ENCODE data around the gene CORO2B.

Gene CORO2B

GRCh38 chr15:68687136-68687735, 108.4 kb downstream of the CORO2B start:
- no peak for DNase-seq (ENCODE audit: extremely low spot score)
- ChIA-PET CTCF (interaction anchor here (2.0 kb wide), 1 partner anchor 11 kb away, joined by 7 read pairs; no protein-coding TSS in a partner anchor), POLR2A (no interaction called here)
- TF ChIP-seq CTCF (IDR thresholded peaks at IDR 0.05; ENCODE audit: control extremely low read depth, extremely low read depth, low read depth, missing control alignments) = no peak

- ChIA-PET CTCF (interaction anchor here (0.8 to 3.6 kb wide), 3 partner anchors 15 to 132 kb away, joined by 3 to 16 read pairs (median 4); no protein-coding TSS in a partner anchor), POLR2A (no interaction called here)
- TF ChIP-seq CTCF (IDR thresholded peaks at IDR 0.05; ENCODE audit: control extremely low read depth, extremely low read depth, low read depth, missing control alignments) = no peak
- DNase-seq (ENCODE audit: extremely low spot score) = no peak
Observed at GRCh38 chr15:68691705-68692104, 112.9 kb downstream of the CORO2B start.

GRCh38 chr15:68693071-68693470, 114.3 kb downstream of the CORO2B start:
- POLR2A ChIA-PET = no interaction called here
- TF ChIP-seq CTCF (IDR thresholded peaks at IDR 0.05; ENCODE audit: control extremely low read depth, extremely low read depth, low read depth, missing control alignments) = no peak
- DNase-seq (ENCODE audit: extremely low spot score) = no peak
- CTCF ChIA-PET = no interaction called here

- no peak for TF ChIP-seq CTCF (IDR thresholded peaks at IDR 0.05; ENCODE audit: control extremely low read depth, extremely low read depth, low read depth, missing control alignments)
- DNase-seq (ENCODE audit: extremely low spot score) = no peak
- POLR2A ChIA-PET = no interaction called here
- CTCF ChIA-PET = interaction anchor here (1.1 to 1.6 kb wide), 3 partner anchors 8 to 16 kb away, joined by 3 to 5 read pairs (median 3); no protein-coding TSS in a partner anchor
Observed at GRCh38 chr15:68694111-68694510, 115.3 kb downstream of the CORO2B start.

- ChIA-PET POLR2A (no interaction called here), CTCF (interaction anchor here (1.1 to 1.6 kb wide), 3 partner anchors 9 to 16 kb away, joined by 3 to 5 read pairs (median 3); no protein-coding TSS in a partner anchor)
- TF ChIP-seq CTCF (IDR thresholded peaks at IDR 0.05; ENCODE audit: control extremely low read depth, extremely low read depth, low read depth, missing control alignments) = no peak
- DNase-seq (ENCODE audit: extremely low spot score) = no peak
Observed at GRCh38 chr15:68695061-68695595, 116.3 kb downstream of the CORO2B start.

- no peak for TF ChIP-seq CTCF (IDR thresholded peaks at IDR 0.05; ENCODE audit: control extremely low read depth, extremely low read depth, low read depth, missing control alignments)
- ChIA-PET CTCF (interaction anchor here (1.1 kb wide), 1 partner anchor 23 kb away, joined by 3 read pairs; no protein-coding TSS in a partner anchor), POLR2A (no interaction called here)
- no peak for DNase-seq (ENCODE audit: extremely low spot score)
Observed at GRCh38 chr15:68696414-68697363, 117.9 kb downstream of the CORO2B start.

Measured in GM10248 (cell line).